Activated T-helper 1 cell treated with anti-CD3 and anti-CD28 coated beads, Interleukin-12 subunit alpha, Interleukin-12 subunit beta, Interleukin-2, Interleukin-4 antibody, amounts not matched to agents 30 ng/mL and 10 ng/mL and 1 ng/mL, durations not matched to agents 14 hours and 24 hours and 36 hours (primary cell): Measurements from ENCODE around the gene P2RY10. TPM values are rescaled to one million over a fixed set of nuclear protein-coding genes. Genes with fewer than 3 reads are reported as not detected.
"Not testable (repeated sequence)": the region's sequence is repeated elsewhere in the genome, so short reads cannot be mapped to it uniquely, and the experiment has no call there.

Source experiments
- DNase-seq: peaks from one replicate; pipeline ENCODE4 v3.0.0; 2021; ENCODE audit warnings: low spot score
- H3K27ac Mint-ChIP-seq: one replicate; pipeline ENCODE4 v1.8.0; 2021; ENCODE audit warnings: mild to moderate bottlenecking, mixed read lengths
- H3K27me3 Mint-ChIP-seq: one replicate; pipeline ENCODE4 v1.8.0; 2022; ENCODE audit warnings: mild to moderate bottlenecking, moderate library complexity, mixed read lengths; ENCODE audit not compliant: insufficient read depth
- H3K36me3 Mint-ChIP-seq: one replicate; pipeline ENCODE4 v1.8.0; 2021; ENCODE audit warnings: low read depth, mixed read lengths
- H3K4me1 Mint-ChIP-seq: one replicate; pipeline ENCODE4 v1.8.0; 2021; ENCODE audit warnings: low read depth, mixed read lengths
- H3K4me3 Mint-ChIP-seq: one replicate; pipeline ENCODE4 v1.8.0; 2021; ENCODE audit warnings: mild to moderate bottlenecking, moderate library complexity, mixed read lengths
- H3K9me3 Mint-ChIP-seq: one replicate; pipeline ENCODE4 v1.8.0; 2021; ENCODE audit warnings: mixed read lengths
- intact Hi-C: fragments of 100-400 bp; cut with micrococcal nuclease; formaldehyde crosslinking; loops from one replicate; pipeline ENCODE4 v1.15.1; 2024
- total RNA-seq: library from RNA; stranded (reverse); gene quantifications from 2 replicates; pipeline ENCODE4 v1.2.3, GENCODE V29; 2022

P2RY10 gene
- total RNA-seq, 1 donor from 2014 or later: 34.6 TPM

- DNase-seq: no peak
- H3K4me1 Mint-ChIP-seq: peaks cover 68% of the 10 kb centered on the region
- intact Hi-C loops: no loop called here
- H3K9me3 Mint-ChIP-seq: peaks cover 7% of the 10 kb centered on the region
- no peaks in the 10 kb centered on the region for H3K27me3 Mint-ChIP-seq
- H3K27ac Mint-ChIP-seq: no peak overlapping the region
- no peak overlapping the region for H3K4me3 Mint-ChIP-seq
- peaks cover 54% of the 10 kb centered on the region for H3K36me3 Mint-ChIP-seq
These were observed 15.7 kb downstream of the P2RY10 start for GRCh38 chrX:78960888-78961287.

- intact Hi-C loops: no loop called here
- H3K4me1 Mint-ChIP-seq: peaks cover 31% of the 10 kb centered on the region
These were observed 19.4 kb downstream of the P2RY10 start for GRCh38 chrX:78964598-78964997.

GRCh38 chrX:78979789-78980464, 34.7 kb downstream of the P2RY10 start:
- peaks cover 12% of the 10 kb centered on the region for H3K9me3 Mint-ChIP-seq
- H3K4me1 Mint-ChIP-seq: peaks cover 35% of the 10 kb centered on the region
- H3K4me3 Mint-ChIP-seq: peak overlapping the region; percentile 67
- peak overlapping the region; percentile 100 for H3K27ac Mint-ChIP-seq
- intact Hi-C loops: loop anchor here (1.0 to 10.0 kb wide), 8 partner anchors 34 to 645 kb away; no protein-coding TSS in a partner anchor
- peaks cover 7% of the 10 kb centered on the region for H3K36me3 Mint-ChIP-seq
- no peaks in the 10 kb centered on the region for H3K27me3 Mint-ChIP-seq
- DNase-seq: no peak

More at GRCh38 chrX:78964598-78964997, 19.4 kb downstream of the P2RY10 start:
- Mint-ChIP-seq H3K27me3 (no peaks in the 10 kb centered on the region), H3K9me3 (peaks cover 15% of the 10 kb centered on the region), H3K27ac (no peak overlapping the region), H3K36me3 (peaks cover 37% of the 10 kb centered on the region), H3K4me3 (no peak overlapping the region)
- DNase-seq: no peak

GRCh38 chrX:78989349-78989748, 44.2 kb downstream of the P2RY10 start:
- Mint-ChIP-seq H3K4me3 (no peak overlapping the region), H3K36me3 (peaks cover 8% of the 10 kb centered on the region), H3K9me3 (peaks cover 22% of the 10 kb centered on the region), H3K27me3 (no peaks in the 10 kb centered on the region), H3K4me1 (no peaks in the 10 kb centered on the region), H3K27ac (no peak overlapping the region)
- intact Hi-C loops: no loop called here
- DNase-seq: no peak

- H3K4me3 Mint-ChIP-seq: no peak overlapping the region
- intact Hi-C loops: no loop called here
- peak overlapping the region; percentile 61 for H3K27ac Mint-ChIP-seq
- H3K36me3 Mint-ChIP-seq: no peaks in the 10 kb centered on the region
- no peak for DNase-seq
- no peaks in the 10 kb centered on the region for H3K27me3 Mint-ChIP-seq
- peaks cover 5% of the 10 kb centered on the region for H3K4me1 Mint-ChIP-seq
- peaks cover 9% of the 10 kb centered on the region for H3K9me3 Mint-ChIP-seq
These were observed 52.8 kb downstream of the P2RY10 start for GRCh38 chrX:78997870-78998558.

GRCh38 chrX:79007540-79007939, 62.3 kb downstream of the P2RY10 start:
- DNase-seq, H3K27me3 Mint-ChIP-seq, H3K36me3 Mint-ChIP-seq, H3K4me1 Mint-ChIP-seq, H3K27ac Mint-ChIP-seq, H3K4me3 Mint-ChIP-seq, intact Hi-C loops: not testable (repeated sequence)
- H3K9me3 Mint-ChIP-seq: peaks cover 27% of the 10 kb centered on the region

Other genes starting within 250 kb of the P2RY10 start
- gene LPAR4, start 197.7 kb upstream of the P2RY10 start, total RNA-seq: not detected in 2 replicates
- 16.1 and 18.3 TPM in 2 replicates for gene GPR174, start 199.3 kb downstream of the P2RY10 start, total RNA-seq